ENCODE measurements around the gene RTN4IP1.

The RTN4IP1 gene

DNA sequence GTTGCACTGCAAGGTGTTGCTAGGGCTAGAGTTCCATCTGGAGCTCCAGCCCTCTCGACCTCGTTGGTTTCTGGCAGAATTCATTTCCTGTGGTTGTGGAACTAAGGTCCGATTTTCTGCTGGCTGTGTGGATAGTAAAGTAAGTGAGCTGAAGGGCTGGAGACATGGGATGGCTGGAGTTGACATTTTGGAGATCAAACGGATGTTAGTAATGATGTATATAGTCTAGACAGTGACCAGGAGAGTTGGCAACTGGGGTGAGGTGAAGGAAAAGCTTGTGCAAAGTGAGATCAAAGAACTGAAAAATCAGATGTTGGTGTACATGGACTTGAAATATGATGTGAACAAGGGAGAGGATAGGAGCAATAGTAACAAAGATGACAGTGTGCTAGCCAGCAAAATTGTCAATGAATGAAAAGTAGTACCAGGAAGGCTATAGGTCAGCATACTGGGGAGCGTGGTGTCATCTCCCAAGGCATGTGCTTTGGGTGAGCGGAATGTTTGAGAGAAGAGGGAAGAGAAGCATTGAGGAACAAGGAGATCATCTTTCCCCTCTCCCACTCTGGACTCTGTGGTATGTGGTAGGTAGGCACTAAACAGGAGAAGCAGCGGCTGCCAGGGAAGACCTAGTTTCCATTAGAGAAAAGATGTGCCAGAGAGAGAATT is 7.9 kb upstream of the RTN4IP1 start:
- H3F3A ChIP-seq (ENCODE audit: insufficient read depth) = peaks cover 64% of the 10 kb centered on the region
- H3K9me3 ChIP-seq (ENCODE audit: insufficient read depth, low read length) = no peaks in the 10 kb centered on the region
- peak overlapping the region; percentile 47 for H3K4me3 ChIP-seq (ENCODE audit: insufficient read depth, low read length, poor library complexity, severe bottlenecking)
- TF ChIP-seq, protein P1, sequence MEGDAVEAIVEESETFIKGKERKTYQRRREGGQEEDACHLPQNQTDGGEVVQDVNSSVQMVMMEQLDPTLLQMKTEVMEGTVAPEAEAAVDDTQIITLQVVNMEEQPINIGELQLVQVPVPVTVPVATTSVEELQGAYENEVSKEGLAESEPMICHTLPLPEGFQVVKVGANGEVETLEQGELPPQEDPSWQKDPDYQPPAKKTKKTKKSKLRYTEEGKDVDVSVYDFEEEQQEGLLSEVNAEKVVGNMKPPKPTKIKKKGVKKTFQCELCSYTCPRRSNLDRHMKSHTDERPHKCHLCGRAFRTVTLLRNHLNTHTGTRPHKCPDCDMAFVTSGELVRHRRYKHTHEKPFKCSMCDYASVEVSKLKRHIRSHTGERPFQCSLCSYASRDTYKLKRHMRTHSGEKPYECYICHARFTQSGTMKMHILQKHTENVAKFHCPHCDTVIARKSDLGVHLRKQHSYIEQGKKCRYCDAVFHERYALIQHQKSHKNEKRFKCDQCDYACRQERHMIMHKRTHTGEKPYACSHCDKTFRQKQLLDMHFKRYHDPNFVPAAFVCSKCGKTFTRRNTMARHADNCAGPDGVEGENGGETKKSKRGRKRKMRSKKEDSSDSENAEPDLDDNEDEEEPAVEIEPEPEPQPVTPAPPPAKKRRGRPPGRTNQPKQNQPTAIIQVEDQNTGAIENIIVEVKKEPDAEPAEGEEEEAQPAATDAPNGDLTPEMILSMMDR (IDR thresholded peaks at IDR 0.05; ENCODE audit: insufficient read depth, low read length, poor library complexity, severe bottlenecking) = no peak
- no peak for TF ChIP-seq EZH2phosphoT487 (conservative IDR thresholded peaks at IDR 0.05; ENCODE audit: low read length)
- no peaks in the 10 kb centered on the region for H3K9me2 ChIP-seq (replicated peaks; ENCODE audit: insufficient read depth, low read length)
- no peaks in the 10 kb centered on the region for H4K20me1 ChIP-seq (ENCODE audit: low read depth, low read length)
- H3K36me3 ChIP-seq (ENCODE audit: low read length) = peaks cover 7% of the 10 kb centered on the region; the same call in 1 of the 2 replicates
- peak overlapping the region; percentile 84 for H3K4me2 ChIP-seq (ENCODE audit: low read depth, low read length, poor library complexity, severe bottlenecking)
- peak overlapping the region; percentile 58 for H3K9ac ChIP-seq (ENCODE audit: low read length)
- peak overlapping the region; percentile 96 for H3K27ac ChIP-seq (ENCODE audit: low read depth, low read length)
- no peaks in the 10 kb centered on the region for H3K27me3 ChIP-seq (ENCODE audit: low read length)
- no peak overlapping the region for H2AFZ ChIP-seq (ENCODE audit: low read depth, low read length, severe bottlenecking)
- peaks cover 85% of the 10 kb centered on the region for H3K79me2 ChIP-seq (ENCODE audit: insufficient read depth, low read length)

DNA sequence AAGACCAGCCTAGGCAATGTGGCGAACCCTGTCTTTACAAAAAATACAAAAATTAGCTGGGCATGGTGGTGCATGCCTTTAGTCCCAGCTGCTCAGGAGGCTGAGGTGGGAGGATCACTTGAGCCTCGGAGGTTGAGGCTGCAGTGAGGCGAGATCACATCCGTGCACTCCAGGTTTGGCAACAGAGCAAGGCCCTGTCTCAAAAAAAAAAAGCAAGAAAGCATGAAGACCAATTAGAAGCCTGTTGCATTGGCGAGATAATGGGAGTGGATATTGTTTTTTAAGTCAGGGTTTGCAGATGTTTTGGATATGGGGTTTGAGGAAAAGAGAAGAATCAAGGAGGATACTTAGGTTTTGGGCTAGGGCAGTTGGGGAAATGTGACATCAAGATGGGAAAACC is 5.3 kb upstream of the RTN4IP1 start:
- Histone ChIP-seq H4K20me1 (ENCODE audit: low read depth, low read length) (no peaks in the 10 kb centered on the region), H3K9ac (ENCODE audit: low read length) (no peak overlapping the region), H3K9me3 (ENCODE audit: insufficient read depth, low read length) (no peaks in the 10 kb centered on the region), H3K4me3 (ENCODE audit: insufficient read depth, low read length, poor library complexity, severe bottlenecking) (no peak overlapping the region), H3K36me3 (ENCODE audit: low read length) (no peaks in the 10 kb centered on the region), H2AFZ (ENCODE audit: low read depth, low read length, severe bottlenecking) (no peak overlapping the region), H3K27ac (ENCODE audit: low read depth, low read length) (peak overlapping the region; percentile 96), H3K9me2 (replicated peaks; ENCODE audit: insufficient read depth, low read length) (no peaks in the 10 kb centered on the region), H3K4me2 (ENCODE audit: low read depth, low read length, poor library complexity, severe bottlenecking) (peak overlapping the region; percentile 22), H3F3A (ENCODE audit: insufficient read depth) (peaks cover 63% of the 10 kb centered on the region), H3K79me2 (ENCODE audit: insufficient read depth, low read length) (peaks cover 98% of the 10 kb centered on the region), H3K27me3 (ENCODE audit: low read length) (no peaks in the 10 kb centered on the region)
- TF ChIP-seq EZH2phosphoT487 (conservative IDR thresholded peaks at IDR 0.05; ENCODE audit: low read length) = no peak

DNA sequence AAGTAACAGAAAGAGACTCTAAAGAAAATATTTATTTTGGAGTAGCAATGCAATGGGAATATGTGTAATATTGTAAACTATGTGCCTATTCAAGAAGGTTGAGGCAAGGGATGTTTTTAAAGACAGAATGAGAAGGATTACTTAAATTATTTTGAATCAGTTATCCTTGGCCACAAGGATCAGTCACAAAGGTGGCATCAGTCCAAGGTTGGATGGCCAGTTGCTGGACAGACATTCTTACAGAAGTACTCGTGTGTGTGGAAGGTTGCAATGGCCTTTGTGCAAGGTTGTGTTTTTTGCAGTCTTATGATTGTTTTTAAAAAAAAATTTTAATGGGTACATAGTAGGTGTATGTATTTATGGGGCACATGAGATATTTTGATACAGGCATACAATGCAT is 2.0 kb upstream of the RTN4IP1 start:
- H3K9me2 ChIP-seq (replicated peaks; ENCODE audit: insufficient read depth, low read length) = no peaks in the 10 kb centered on the region
- no peaks in the 10 kb centered on the region for H3K9me3 ChIP-seq (ENCODE audit: insufficient read depth, low read length)
- peaks cover 90% of the 10 kb centered on the region for H3K79me2 ChIP-seq (ENCODE audit: insufficient read depth, low read length)
- H3K27me3 ChIP-seq (ENCODE audit: low read length) = no peaks in the 10 kb centered on the region
- peak overlapping the region; percentile 100 for H3K4me2 ChIP-seq (ENCODE audit: low read depth, low read length, poor library complexity, severe bottlenecking)
- H3F3A ChIP-seq (ENCODE audit: insufficient read depth) = peaks cover 65% of the 10 kb centered on the region
- peak overlapping the region; percentile 81 for H3K27ac ChIP-seq (ENCODE audit: low read depth, low read length)
- H2AFZ ChIP-seq (ENCODE audit: low read depth, low read length, severe bottlenecking) = no peak overlapping the region
- peak overlapping the region; percentile 87 for H3K9ac ChIP-seq (ENCODE audit: low read length)
- H3K4me3 ChIP-seq (ENCODE audit: insufficient read depth, low read length, poor library complexity, severe bottlenecking) = peak overlapping the region; percentile 36
- TF ChIP-seq, protein P1 (IDR thresholded peaks at IDR 0.05; ENCODE audit: insufficient read depth, low read length, poor library complexity, severe bottlenecking) = no peak
- no peak for TF ChIP-seq EZH2phosphoT487 (conservative IDR thresholded peaks at IDR 0.05; ENCODE audit: low read length)
- no peaks in the 10 kb centered on the region for H3K36me3 ChIP-seq (ENCODE audit: low read length)
- H4K20me1 ChIP-seq (ENCODE audit: low read depth, low read length) = no peaks in the 10 kb centered on the region

DNA sequence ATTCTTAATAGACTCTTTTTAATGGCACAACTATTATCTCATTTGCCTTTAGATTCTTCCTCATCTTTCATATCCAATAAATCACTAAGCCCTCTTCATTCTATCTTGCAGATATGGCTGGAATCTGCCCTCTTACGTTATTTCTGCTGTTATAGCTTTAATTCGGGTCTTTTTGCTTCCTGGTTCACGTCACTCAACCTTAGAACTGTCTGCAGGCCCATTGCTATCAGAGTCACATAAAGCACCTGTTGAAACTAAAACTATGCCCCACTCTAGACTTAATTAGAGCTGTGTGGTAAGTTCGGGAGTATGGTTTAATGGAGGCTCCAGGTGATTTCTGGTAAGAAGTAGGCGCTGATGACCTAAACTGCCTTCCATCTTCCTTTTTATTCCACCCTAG is 1.1 kb upstream of the RTN4IP1 start:
- Histone ChIP-seq H3K36me3 (ENCODE audit: low read length) (no peaks in the 10 kb centered on the region), H2AFZ (ENCODE audit: low read depth, low read length, severe bottlenecking) (no peak overlapping the region), H3K9ac (ENCODE audit: low read length) (peak overlapping the region; percentile 87), H3F3A (ENCODE audit: insufficient read depth) (peaks cover 60% of the 10 kb centered on the region), H3K9me2 (replicated peaks; ENCODE audit: insufficient read depth, low read length) (no peaks in the 10 kb centered on the region), H3K79me2 (ENCODE audit: insufficient read depth, low read length) (peaks cover 85% of the 10 kb centered on the region), H3K9me3 (ENCODE audit: insufficient read depth, low read length) (no peaks in the 10 kb centered on the region), H4K20me1 (ENCODE audit: low read depth, low read length) (no peaks in the 10 kb centered on the region), H3K4me3 (ENCODE audit: insufficient read depth, low read length, poor library complexity, severe bottlenecking) (peak overlapping the region; percentile 83), H3K27ac (ENCODE audit: low read depth, low read length) (peak overlapping the region; percentile 94), H3K27me3 (ENCODE audit: low read length) (no peaks in the 10 kb centered on the region), H3K4me2 (ENCODE audit: low read depth, low read length, poor library complexity, severe bottlenecking) (peak overlapping the region; percentile 100)
- TF ChIP-seq EZH2phosphoT487 (conservative IDR thresholded peaks at IDR 0.05; ENCODE audit: low read length) = no peak
- TF ChIP-seq, protein P1 (IDR thresholded peaks at IDR 0.05; ENCODE audit: insufficient read depth, low read length, poor library complexity, severe bottlenecking) = no peak

Data from SU-DHL-6 (cell line).